K562 (cell line): Measurements from ENCODE around the gene LBHD2. TPM values are rescaled to one million over a fixed set of nuclear protein-coding genes. Genes with fewer than 3 reads are reported as not detected.

Experiments
- CEBPG ChIP-seq, 3 experiments: fragments of 200-800 bp in 1 of 3; sonication (Bioruptor generic) in 1 of 3; sonication (generic) in 1 of 3; formaldehyde crosslinking in 1 of 3; IDR thresholded peaks in 2 of 3; conservative IDR thresholded peaks in 1 of 3; 2 replicates each; pipeline versions ENCODE4 v1.6.1 to v1.8.0; 2016 to 2022; ENCODE audit warnings: missing compliant biosample characterization in 2 of 3, missing genetic modification characterization in 2 of 3, mild to moderate bottlenecking in 1 of 3, missing genetic modification reagents in 1 of 3
- EGR1 ChIP-seq: fragments of 450-650 bp; conservative IDR thresholded peaks from 2 replicates; pipeline ENCODE4 v1.6.1; 2017; ENCODE audit warnings: mild to moderate bottlenecking
- NFATC3 ChIP-seq: fragments of 450-650 bp; IDR thresholded peaks from 2 replicates; pipeline ENCODE4 v1.6.1; 2017; ENCODE audit warnings: mild to moderate bottlenecking
- NFE2L1 ChIP-seq: fragments of 450-650 bp; IDR thresholded peaks from 2 replicates; pipeline ENCODE4 v1.6.1; 2016; ENCODE audit warnings: missing genetic modification characterization, low read depth, mild to moderate bottlenecking, missing compliant biosample characterization, moderate library complexity, borderline replicate concordance
- ZBTB40 ChIP-seq, 2 experiments: fragments of 450-650 bp in 1 of 2; sonication (generic) in 1 of 2; formaldehyde crosslinking in 1 of 2; IDR thresholded peaks; 2 replicates each; pipeline versions ENCODE4 v1.7.1 to v1.9.0; 2016 to 2022; ENCODE audit warnings: inconsistent platforms in 1 of 2, mild to moderate bottlenecking in 1 of 2, missing genetic modification reagents in 1 of 2
- ZKSCAN3 ChIP-seq: fragments of 250-450 bp; sonication (Bioruptor Pico); IDR thresholded peaks from 2 replicates; pipeline ENCODE4 v1.4.0; 2020
- ZNF384 ChIP-seq: IDR thresholded peaks from 2 replicates; pipeline ENCODE4 v1.6.1; 2012; ENCODE audit warnings: low read depth, low read length, improper control_type of control experiment
- polyA plus RNA-seq, 8 experiments: library from polyadenylated mRNA; depleted of rRNA in 4 of 8; stranded (reverse) in 5 of 8; unstranded in 3 of 8; fragments of >200 nt; fragmentation: Nextera tagmentation in 2 of 8; fragmentation: Illumina TruSeq in 1 of 8; extraction: Ambion mirVana in 2 of 8; extraction: Trizol in 1 of 8; gene quantifications; 2 replicates each; pipeline versions ENCODE4 v1.2.1 to v1.2.3, GENCODE V29; 2011 to 2014; ENCODE audit warnings: inconsistent platforms in 1 of 8, missing spikeins in 1 of 8
- total RNA-seq, 7 experiments: library from RNA; depleted of rRNA in 6 of 7; stranded (reverse); fragments of >200 nt in 6 of 7; fragmentation: Illumina TruSeq in 2 of 7; extraction: Trizol in 2 of 7; gene quantifications; 2 replicates each; pipeline versions ENCODE4 v1.2.1 to v1.2.3, GENCODE V29; 2011 to 2021; ENCODE audit warnings: low replicate concordance in 1 of 7
- TF ChIP-seq, protein P1 (sequence below): conservative IDR thresholded peaks from 2 replicates; pipeline ENCODE4 v1.6.1; 2011; ENCODE audit warnings: low read depth, mild to moderate bottlenecking, low read length; ENCODE audit not compliant: control insufficient read depth
- TF ChIP-seq, protein P2 (sequence below): fragments of 450-650 bp; formaldehyde crosslinking; IDR thresholded peaks from 2 replicates; pipeline ENCODE4 v1.4.0; 2022; ENCODE audit warnings: missing genetic modification characterization
- TF ChIP-seq, protein P3 (sequence below), 2 experiments: fragments of 450-650 bp in 1 of 2; sonication (generic) in 1 of 2; formaldehyde crosslinking in 1 of 2; IDR thresholded peaks in 1 of 2; conservative IDR thresholded peaks in 1 of 2; 2 replicates each; pipeline versions ENCODE4 v1.6.1 to v1.8.1; 2016 to 2023; ENCODE audit warnings: mild to moderate bottlenecking in 2 of 2, moderate library complexity in 2 of 2, inconsistent platforms in 1 of 2, missing genetic modification reagents in 1 of 2

Gene LBHD2
- total and polyA plus RNA-seq, 9 of the 15 experiments (the other 6 are each of a cell fraction or from before 2014, with no cell fraction given): not detected

DNA sequence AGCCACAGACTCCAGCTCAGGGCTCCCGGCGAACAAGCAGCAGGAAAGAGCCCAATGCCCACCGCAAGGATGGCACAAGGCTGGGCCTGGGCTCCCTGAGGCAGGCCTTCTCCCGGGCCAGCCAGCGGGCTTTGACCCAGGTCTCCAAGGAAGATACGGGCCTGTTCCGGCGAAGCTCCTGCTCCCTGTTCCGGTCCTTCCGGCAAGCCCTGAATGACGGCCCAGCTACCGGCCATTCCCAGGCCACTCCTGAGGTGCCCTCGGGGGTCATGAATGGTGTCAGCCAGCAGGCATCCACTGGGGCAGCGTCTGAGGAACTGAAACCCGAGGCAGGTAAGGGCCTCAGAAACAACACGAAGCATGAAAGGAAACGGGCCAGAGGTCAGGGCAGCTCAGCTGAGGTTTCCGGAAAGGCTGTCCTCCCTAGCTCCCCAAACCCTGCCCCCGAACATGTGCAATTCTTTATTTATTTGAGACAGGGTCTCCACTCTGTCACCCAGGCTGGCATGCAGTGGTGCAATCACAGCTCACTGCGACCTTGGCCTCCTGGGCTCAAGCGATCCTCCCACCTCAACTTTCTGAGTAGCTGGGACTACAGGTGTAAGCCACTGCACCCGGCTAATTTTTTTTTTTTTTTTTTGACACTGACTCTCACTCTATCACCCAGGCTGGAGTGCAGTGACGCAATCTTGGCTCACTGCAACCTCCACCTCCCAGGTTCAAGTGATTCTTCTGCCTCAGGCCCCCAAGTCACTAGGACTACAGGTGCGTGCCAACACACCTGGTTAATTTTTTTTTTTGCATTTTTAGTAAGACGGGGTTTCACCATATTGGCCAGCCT, 16.5 kb downstream of the LBHD2 start (continued):
- TF ChIP-seq ZBTB40 (IDR thresholded peaks at IDR 0.05): no peak
- TF ChIP-seq ZBTB40 (CRISPR knock-in tag; IDR thresholded peaks at IDR 0.05): no peak
- TF ChIP-seq, protein P1, sequence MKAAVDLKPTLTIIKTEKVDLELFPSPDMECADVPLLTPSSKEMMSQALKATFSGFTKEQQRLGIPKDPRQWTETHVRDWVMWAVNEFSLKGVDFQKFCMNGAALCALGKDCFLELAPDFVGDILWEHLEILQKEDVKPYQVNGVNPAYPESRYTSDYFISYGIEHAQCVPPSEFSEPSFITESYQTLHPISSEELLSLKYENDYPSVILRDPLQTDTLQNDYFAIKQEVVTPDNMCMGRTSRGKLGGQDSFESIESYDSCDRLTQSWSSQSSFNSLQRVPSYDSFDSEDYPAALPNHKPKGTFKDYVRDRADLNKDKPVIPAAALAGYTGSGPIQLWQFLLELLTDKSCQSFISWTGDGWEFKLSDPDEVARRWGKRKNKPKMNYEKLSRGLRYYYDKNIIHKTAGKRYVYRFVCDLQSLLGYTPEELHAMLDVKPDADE: no peak
- TF ChIP-seq NFE2L1 (tag): no peak
- 0 out of 2 replicates have a peak, but pooled peaks have one; percentile 7 for TF ChIP-seq ZNF384
- no peak for TF ChIP-seq ZKSCAN3 (CRISPR knock-in tag)
- TF ChIP-seq, protein P2, sequence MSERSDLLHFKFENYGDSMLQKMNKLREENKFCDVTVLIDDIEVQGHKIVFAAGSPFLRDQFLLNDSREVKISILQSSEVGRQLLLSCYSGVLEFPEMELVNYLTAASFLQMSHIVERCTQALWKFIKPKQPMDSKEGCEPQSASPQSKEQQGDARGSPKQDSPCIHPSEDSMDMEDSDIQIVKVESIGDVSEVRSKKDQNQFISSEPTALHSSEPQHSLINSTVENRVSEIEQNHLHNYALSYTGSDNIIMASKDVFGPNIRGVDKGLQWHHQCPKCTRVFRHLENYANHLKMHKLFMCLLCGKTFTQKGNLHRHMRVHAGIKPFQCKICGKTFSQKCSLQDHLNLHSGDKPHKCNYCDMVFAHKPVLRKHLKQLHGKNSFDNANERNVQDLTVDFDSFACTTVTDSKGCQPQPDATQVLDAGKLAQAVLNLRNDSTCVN: no peak
- TF ChIP-seq, protein P3, sequence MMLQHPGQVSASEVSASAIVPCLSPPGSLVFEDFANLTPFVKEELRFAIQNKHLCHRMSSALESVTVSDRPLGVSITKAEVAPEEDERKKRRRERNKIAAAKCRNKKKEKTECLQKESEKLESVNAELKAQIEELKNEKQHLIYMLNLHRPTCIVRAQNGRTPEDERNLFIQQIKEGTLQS (IDR thresholded peaks at IDR 0.05): peak; percentile 60
- TF ChIP-seq, protein P3 (CRISPR knock-in tag; conservative IDR thresholded peaks at IDR 0.05): no peak
- no peak for TF ChIP-seq NFATC3
- peak; percentile 19; the same call in 1 of the 2 replicates for TF ChIP-seq CEBPG (CRISPR knock-in tag; IDR thresholded peaks at IDR 0.05)
- TF ChIP-seq CEBPG (tag; conservative IDR thresholded peaks at IDR 0.05 in 1 of 2, IDR thresholded peaks at IDR 0.05 in 1 of 2): no peak
- TF ChIP-seq EGR1: 0 out of 2 replicates have a peak, but pooled peaks have one; percentile 13
